ENCODE data around the gene SAMMSON. TPM values are rescaled to one million over a fixed set of nuclear protein-coding genes. Genes with fewer than 3 reads are reported as not detected.

Gene SAMMSON
- total and polyA plus RNA-seq, 8 donors, result 0.46 to 4.9 (median 1.7) TPM; not detected in 2

GRCh38 chr3:70114431-70114830 is 114.9 kb downstream of the SAMMSON start:
- H3K27ac ChIP-seq, result no peak overlapping the region
- no peaks in the 10 kb centered on the region for H3K27me3 ChIP-seq
- no peak for DNase-seq
- 64 to 70% (median 67%) methylated on average over 1 of the region's 1 CpG for WGBS, 5 donors
- no peak overlapping the region for H3K4me3 ChIP-seq
- no peaks in the 10 kb centered on the region for H3K4me1 ChIP-seq
- H3K9me3 ChIP-seq, result no peaks in the 10 kb centered on the region
- intact Hi-C loops (cut with DNase I; ENCODE audit: low total_unique reads), result no loop called here
- no peaks in the 10 kb centered on the region for H3K36me3 ChIP-seq
- TF ChIP-seq EP300 (IDR thresholded peaks at IDR 0.05), result no peak
- TF ChIP-seq POLR2A (IDR thresholded peaks at IDR 0.05), result no peak

GRCh38 chr3:70119879-70120278 is 120.3 kb downstream of the SAMMSON start:
- no peak for DNase-seq
- Histone ChIP-seq H3K27me3 (no peaks in the 10 kb centered on the region), H3K27ac (no peak overlapping the region), H3K4me1 (no peaks in the 10 kb centered on the region), H3K9me3 (no peaks in the 10 kb centered on the region), H3K4me3 (no peak overlapping the region), H3K36me3 (no peaks in the 10 kb centered on the region)
- 78 to 92% (median 83%) methylated on average over 2 of the region's 2 CpGs for WGBS, 5 donors
- TF ChIP-seq EP300 (IDR thresholded peaks at IDR 0.05) (no peak), CTCF (IDR thresholded peaks at IDR 0.05) (no peak), POLR2AphosphoS5 (IDR thresholded peaks at IDR 0.05) (no peak)
- intact Hi-C loops (cut with DNase I; ENCODE audit: low total_unique reads), result no loop called here

Data from stomach (tissue), 9 donors.